ENCODE results near the gene ZNF485.

The ZNF485 gene

GRCh38 chr10:43606323-43607198 lies at the start of gene ZNF485:
ZNF485 (plus strand) TSS chr10:43606438; CDS start chr10:43607051, 613 bp downstream.
- H3K4me3 ChIP-seq (ENCODE audit: low read depth in 1 of 5, low read length in 5 of 5), result peak within 1 kb of the TSS; percentile 79 to 91 (median 81)
- H3K36me3 ChIP-seq (ENCODE audit: control insufficient read depth in 5 of 5, insufficient read depth in 5 of 5, low read length in 5 of 5), result peaks cover 0 to 20% (median 5%) of the 10 kb centered on the region in 5 donors
- H3K9ac ChIP-seq (ENCODE audit: low read length in 5 of 5), result peak within 1 kb of the TSS; percentile 53 to 88 (median 81)
- no peak within 1 kb of the TSS for H3K27ac ChIP-seq (ENCODE audit: low read depth, low read length)
- H3K27me3 ChIP-seq (ENCODE audit: control insufficient read depth in 5 of 5, insufficient read depth in 4 of 5, low read length in 5 of 5), result no peaks in the 10 kb centered on the region
- H3K9me3 ChIP-seq (ENCODE audit: control insufficient read depth in 5 of 5, low read length in 5 of 5), result no peaks in the 10 kb centered on the region
- peaks cover 3 to 13% (median 12%) of the 10 kb centered on the region in 5 donors for H3K4me1 ChIP-seq (ENCODE audit: control insufficient read depth in 5 of 5, insufficient read depth in 5 of 5, low read length in 5 of 5)

GRCh38 chr10:43557214-43557613 lies 49.0 kb upstream of the ZNF485 start:
- Histone ChIP-seq H3K27me3 (ENCODE audit: control insufficient read depth in 5 of 5, insufficient read depth in 4 of 5, low read length in 5 of 5) (no peaks in the 10 kb centered on the region), H3K27ac (ENCODE audit: low read depth, low read length) (no peak overlapping the region), H3K36me3 (ENCODE audit: control insufficient read depth in 5 of 5, insufficient read depth in 5 of 5, low read length in 5 of 5) (peaks cover 0 to 23% (median 14%) of the 10 kb centered on the region in 5 donors), H3K4me3 (ENCODE audit: low read depth in 1 of 5, low read length in 5 of 5) (peak overlapping the region in 1 of 5 donors; percentile 4), H3K9ac (ENCODE audit: low read length in 5 of 5) (no peak overlapping the region), H3K9me3 (ENCODE audit: control insufficient read depth in 5 of 5, low read length in 5 of 5) (peaks cover 4 to 16% (median 13%) of the 10 kb centered on the region in 5 donors), H3K4me1 (ENCODE audit: control insufficient read depth in 5 of 5, insufficient read depth in 5 of 5, low read length in 5 of 5) (no peaks in the 10 kb centered on the region)

GRCh38 chr10:43569681-43570080 lies 36.6 kb upstream of the ZNF485 start:
- Histone ChIP-seq H3K9ac (ENCODE audit: low read length in 5 of 5) (no peak overlapping the region), H3K27ac (ENCODE audit: low read depth, low read length) (no peak overlapping the region), H3K36me3 (ENCODE audit: control insufficient read depth in 5 of 5, insufficient read depth in 5 of 5, low read length in 5 of 5) (peaks cover 2 to 8% (median 5%) of the 10 kb centered on the region in 5 donors)

GRCh38 chr10:43570971-43571370 lies 35.3 kb upstream of the ZNF485 start:
- H3K4me3 ChIP-seq (ENCODE audit: low read depth in 1 of 5, low read length in 5 of 5), result no peak overlapping the region
- peaks cover 0 to 20% (median 19%) of the 10 kb centered on the region in 5 donors for H3K4me1 ChIP-seq (ENCODE audit: control insufficient read depth in 5 of 5, insufficient read depth in 5 of 5, low read length in 5 of 5)
- no peaks in the 10 kb centered on the region for H3K27me3 ChIP-seq (ENCODE audit: control insufficient read depth in 5 of 5, insufficient read depth in 4 of 5, low read length in 5 of 5)

More at GRCh38 chr10:43569681-43570080, 36.6 kb upstream of the ZNF485 start:
- no peak overlapping the region for H3K4me3 ChIP-seq (ENCODE audit: low read depth in 1 of 5, low read length in 5 of 5)
- peaks cover 0 to 16% (median 14%) of the 10 kb centered on the region in 5 donors for H3K4me1 ChIP-seq (ENCODE audit: control insufficient read depth in 5 of 5, insufficient read depth in 5 of 5, low read length in 5 of 5)
- H3K9me3 ChIP-seq (ENCODE audit: control insufficient read depth in 5 of 5, low read length in 5 of 5), result no peaks in the 10 kb centered on the region
- H3K27me3 ChIP-seq (ENCODE audit: control insufficient read depth in 5 of 5, insufficient read depth in 4 of 5, low read length in 5 of 5), result no peaks in the 10 kb centered on the region

GRCh38 chr10:43573250-43574000 lies 32.8 kb upstream of the ZNF485 start:
- Histone ChIP-seq H3K36me3 (ENCODE audit: control insufficient read depth in 5 of 5, insufficient read depth in 5 of 5, low read length in 5 of 5) (peaks cover 0 to 2% (median 0%) of the 10 kb centered on the region in 5 donors), H3K9me3 (ENCODE audit: control insufficient read depth in 5 of 5, low read length in 5 of 5) (no peaks in the 10 kb centered on the region), H3K27me3 (ENCODE audit: control insufficient read depth in 5 of 5, insufficient read depth in 4 of 5, low read length in 5 of 5) (no peaks in the 10 kb centered on the region), H3K4me1 (ENCODE audit: control insufficient read depth in 5 of 5, insufficient read depth in 5 of 5, low read length in 5 of 5) (peaks cover 0 to 20% (median 19%) of the 10 kb centered on the region in 5 donors), H3K27ac (ENCODE audit: low read depth, low read length) (peak overlapping the region; percentile 61), H3K4me3 (ENCODE audit: low read depth in 1 of 5, low read length in 5 of 5) (peak overlapping the region; percentile 65 to 75 (median 73)), H3K9ac (ENCODE audit: low read length in 5 of 5) (peak overlapping the region in 4 of 5 donors; percentile 27 to 70 (median 62))

More at GRCh38 chr10:43570971-43571370, 35.3 kb upstream of the ZNF485 start:
- Histone ChIP-seq H3K36me3 (ENCODE audit: control insufficient read depth in 5 of 5, insufficient read depth in 5 of 5, low read length in 5 of 5) (peaks cover 2 to 8% (median 5%) of the 10 kb centered on the region in 5 donors), H3K9ac (ENCODE audit: low read length in 5 of 5) (no peak overlapping the region), H3K9me3 (ENCODE audit: control insufficient read depth in 5 of 5, low read length in 5 of 5) (no peaks in the 10 kb centered on the region), H3K27ac (ENCODE audit: low read depth, low read length) (no peak overlapping the region)

GRCh38 chr10:43574001-43574892 lies 32.0 kb upstream of the ZNF485 start, which contains the start of gene ZNF239:
ZNF239 (minus strand) TSS chr10:43574616; CDS start chr10:43558079, 16,537 bp downstream.
- H3K27ac ChIP-seq (ENCODE audit: low read depth, low read length), result peak within 1 kb of the TSS; percentile 61
- H3K9ac ChIP-seq (ENCODE audit: low read length in 5 of 5), result peak within 1 kb of the TSS in 4 of 5 donors; percentile 27 to 70 (median 62)
- H3K36me3 ChIP-seq (ENCODE audit: control insufficient read depth in 5 of 5, insufficient read depth in 5 of 5, low read length in 5 of 5), result peaks cover 0 to 2% (median 0%) of the 10 kb centered on the region in 5 donors
- peak within 1 kb of the TSS; percentile 65 to 75 (median 73) for H3K4me3 ChIP-seq (ENCODE audit: low read depth in 1 of 5, low read length in 5 of 5)
- H3K9me3 ChIP-seq (ENCODE audit: control insufficient read depth in 5 of 5, low read length in 5 of 5), result no peaks in the 10 kb centered on the region
- H3K27me3 ChIP-seq (ENCODE audit: control insufficient read depth in 5 of 5, insufficient read depth in 4 of 5, low read length in 5 of 5), result no peaks in the 10 kb centered on the region
- peaks cover 0 to 20% (median 19%) of the 10 kb centered on the region in 5 donors for H3K4me1 ChIP-seq (ENCODE audit: control insufficient read depth in 5 of 5, insufficient read depth in 5 of 5, low read length in 5 of 5)

GRCh38 chr10:43574906-43575305 lies 31.3 kb upstream of the ZNF485 start:
- H3K27ac ChIP-seq (ENCODE audit: low read depth, low read length), result peak overlapping the region; percentile 61
- peak overlapping the region in 1 of 5 donors; percentile 30 for H3K9ac ChIP-seq (ENCODE audit: low read length in 5 of 5)

GRCh38 chr10:43576062-43576461 lies 30.2 kb upstream of the ZNF485 start:
- no peaks in the 10 kb centered on the region for H3K36me3 ChIP-seq (ENCODE audit: control insufficient read depth in 5 of 5, insufficient read depth in 5 of 5, low read length in 5 of 5)
- H3K27me3 ChIP-seq (ENCODE audit: control insufficient read depth in 5 of 5, insufficient read depth in 4 of 5, low read length in 5 of 5), result no peaks in the 10 kb centered on the region
- H3K27ac ChIP-seq (ENCODE audit: low read depth, low read length), result no peak overlapping the region
- no peaks in the 10 kb centered on the region for H3K9me3 ChIP-seq (ENCODE audit: control insufficient read depth in 5 of 5, low read length in 5 of 5)
- no peak overlapping the region for H3K4me3 ChIP-seq (ENCODE audit: low read depth in 1 of 5, low read length in 5 of 5)
- H3K9ac ChIP-seq (ENCODE audit: low read length in 5 of 5), result no peak overlapping the region
- peaks cover 0 to 20% (median 16%) of the 10 kb centered on the region in 5 donors for H3K4me1 ChIP-seq (ENCODE audit: control insufficient read depth in 5 of 5, insufficient read depth in 5 of 5, low read length in 5 of 5)

More at GRCh38 chr10:43574906-43575305, 31.3 kb upstream of the ZNF485 start:
- Histone ChIP-seq H3K4me1 (ENCODE audit: control insufficient read depth in 5 of 5, insufficient read depth in 5 of 5, low read length in 5 of 5) (peaks cover 0 to 20% (median 19%) of the 10 kb centered on the region in 5 donors), H3K36me3 (ENCODE audit: control insufficient read depth in 5 of 5, insufficient read depth in 5 of 5, low read length in 5 of 5) (peaks cover 0 to 2% (median 0%) of the 10 kb centered on the region in 5 donors), H3K9me3 (ENCODE audit: control insufficient read depth in 5 of 5, low read length in 5 of 5) (no peaks in the 10 kb centered on the region), H3K27me3 (ENCODE audit: control insufficient read depth in 5 of 5, insufficient read depth in 4 of 5, low read length in 5 of 5) (no peaks in the 10 kb centered on the region), H3K4me3 (ENCODE audit: low read depth in 1 of 5, low read length in 5 of 5) (peak overlapping the region; percentile 41 to 74 (median 70))

- H3K4me1 ChIP-seq (ENCODE audit: control insufficient read depth in 5 of 5, insufficient read depth in 5 of 5, low read length in 5 of 5), result peaks cover 0 to 20% (median 14%) of the 10 kb centered on the region in 5 donors
- no peaks in the 10 kb centered on the region for H3K27me3 ChIP-seq (ENCODE audit: control insufficient read depth in 5 of 5, insufficient read depth in 4 of 5, low read length in 5 of 5)
- H3K9me3 ChIP-seq (ENCODE audit: control insufficient read depth in 5 of 5, low read length in 5 of 5), result no peaks in the 10 kb centered on the region
- H3K36me3 ChIP-seq (ENCODE audit: control insufficient read depth in 5 of 5, insufficient read depth in 5 of 5, low read length in 5 of 5), result no peaks in the 10 kb centered on the region
- H3K4me3 ChIP-seq (ENCODE audit: low read depth in 1 of 5, low read length in 5 of 5), result no peak overlapping the region
- no peak overlapping the region for H3K9ac ChIP-seq (ENCODE audit: low read length in 5 of 5)
- H3K27ac ChIP-seq (ENCODE audit: low read depth, low read length), result no peak overlapping the region
Measured at GRCh38 chr10:43576580-43576979, 29.7 kb upstream of the ZNF485 start.
